ENCODE data around the gene PLXDC1.
A peak's percentile ranks its signal among the peaks of the same experiment; 100 is the strongest.

PLXDC1 gene

GRCh38 chr17:39194985-39195524 is 43.6 kb upstream of the PLXDC1 start:
- H3K9me2 ChIP-seq (replicated peaks; ENCODE audit: insufficient read depth, low read length), result no peaks in the 10 kb centered on the region
- peak overlapping the region; percentile 66 for H3K9ac ChIP-seq (ENCODE audit: low read length)
- H3K4me2 ChIP-seq (ENCODE audit: low read depth, low read length), result peak overlapping the region; percentile 75
- H3K36me3 ChIP-seq (replicated peaks; ENCODE audit: insufficient read depth, low read length), result 0 out of 2 replicates have a peak, but pooled peaks cover 3% of the 10 kb centered on the region
- H3K27ac ChIP-seq (ENCODE audit: low read length), result peak overlapping the region; percentile 91; the same call in 1 of the 2 replicates
- no peaks in the 10 kb centered on the region for H3K27me3 ChIP-seq (replicated peaks; ENCODE audit: insufficient read depth, low read length)
- DNase-seq, result no peak
- peaks cover 26% of the 10 kb centered on the region for H3F3A ChIP-seq (ENCODE audit: insufficient read depth, low read length)
- no peak overlapping the region for H2AFZ ChIP-seq (ENCODE audit: low read length)
- peaks cover 25% of the 10 kb centered on the region for H3K4me1 ChIP-seq (ENCODE audit: low read length)
- no peaks in the 10 kb centered on the region for H4K20me1 ChIP-seq (ENCODE audit: insufficient read depth, low read length)
- peak overlapping the region; percentile 56 for H3K4me3 ChIP-seq (ENCODE audit: low read length)
- peaks cover 55% of the 10 kb centered on the region for H3K79me2 ChIP-seq (ENCODE audit: low read length)
- TF ChIP-seq CTCF (IDR thresholded peaks at IDR 0.05; ENCODE audit: low read length), result no peak
- no peak for TF ChIP-seq EZH2 (optimal IDR thresholded peaks at IDR 0.05; ENCODE audit: low read depth, low read length)
- no peak for TF ChIP-seq EZH2phosphoT487 (IDR thresholded peaks at IDR 0.05; ENCODE audit: low read length)
- no peaks in the 10 kb centered on the region for H3K9me3 ChIP-seq (replicated peaks; ENCODE audit: insufficient read depth, low read length)

- H3K9me3 ChIP-seq (replicated peaks; ENCODE audit: insufficient read depth, low read length), result no peaks in the 10 kb centered on the region
- no peak overlapping the region for H3K4me3 ChIP-seq (ENCODE audit: low read length)
- TF ChIP-seq EZH2 (optimal IDR thresholded peaks at IDR 0.05; ENCODE audit: low read depth, low read length) (no peak), EZH2phosphoT487 (IDR thresholded peaks at IDR 0.05; ENCODE audit: low read length) (no peak), CTCF (IDR thresholded peaks at IDR 0.05; ENCODE audit: low read length) (no peak)
- H3K9me2 ChIP-seq (replicated peaks; ENCODE audit: insufficient read depth, low read length), result no peaks in the 10 kb centered on the region
- peak overlapping the region; percentile 66; the same call in 1 of the 2 replicates for H3K9ac ChIP-seq (ENCODE audit: low read length)
- no peak overlapping the region; the same call in 1 of the 2 replicates for H3K4me2 ChIP-seq (ENCODE audit: low read depth, low read length)
- peaks cover 22% of the 10 kb centered on the region for H3F3A ChIP-seq (ENCODE audit: insufficient read depth, low read length)
- peaks cover 55% of the 10 kb centered on the region for H3K79me2 ChIP-seq (ENCODE audit: low read length)
- H4K20me1 ChIP-seq (ENCODE audit: insufficient read depth, low read length), result no peaks in the 10 kb centered on the region
- DNase-seq, result no peak
- peaks cover 25% of the 10 kb centered on the region for H3K4me1 ChIP-seq (ENCODE audit: low read length)
- no peak overlapping the region for H2AFZ ChIP-seq (ENCODE audit: low read length)
- peak overlapping the region; percentile 91; the same call in 1 of the 2 replicates for H3K27ac ChIP-seq (ENCODE audit: low read length)
- H3K27me3 ChIP-seq (replicated peaks; ENCODE audit: insufficient read depth, low read length), result no peaks in the 10 kb centered on the region
- H3K36me3 ChIP-seq (replicated peaks; ENCODE audit: insufficient read depth, low read length), result 0 out of 2 replicates have a peak, but pooled peaks cover 3% of the 10 kb centered on the region
Measured at GRCh38 chr17:39194089-39194984, 42.9 kb upstream of the PLXDC1 start.

- H3K4me3 ChIP-seq (ENCODE audit: low read length), result no peak overlapping the region
- no peak overlapping the region for H3K4me2 ChIP-seq (ENCODE audit: low read depth, low read length)
- no peak for TF ChIP-seq CTCF (IDR thresholded peaks at IDR 0.05; ENCODE audit: low read length)
- no peak for TF ChIP-seq EZH2 (optimal IDR thresholded peaks at IDR 0.05; ENCODE audit: low read depth, low read length)
- TF ChIP-seq EZH2phosphoT487 (IDR thresholded peaks at IDR 0.05; ENCODE audit: low read length), result no peak
- no peaks in the 10 kb centered on the region for H3K9me3 ChIP-seq (replicated peaks; ENCODE audit: insufficient read depth, low read length)
- H3K27ac ChIP-seq (ENCODE audit: low read length), result no peak overlapping the region
- H3K79me2 ChIP-seq (ENCODE audit: low read length), result peaks cover 57% of the 10 kb centered on the region
- H2AFZ ChIP-seq (ENCODE audit: low read length), result no peak overlapping the region
- no peak overlapping the region for H3K9ac ChIP-seq (ENCODE audit: low read length)
- DNase-seq, result no peak
- no peaks in the 10 kb centered on the region for H3K9me2 ChIP-seq (replicated peaks; ENCODE audit: insufficient read depth, low read length)
- no peaks in the 10 kb centered on the region for H3K27me3 ChIP-seq (replicated peaks; ENCODE audit: insufficient read depth, low read length)
- H3F3A ChIP-seq (ENCODE audit: insufficient read depth, low read length), result peaks cover 14% of the 10 kb centered on the region
- peaks cover 25% of the 10 kb centered on the region for H3K4me1 ChIP-seq (ENCODE audit: low read length)
- H4K20me1 ChIP-seq (ENCODE audit: insufficient read depth, low read length), result no peaks in the 10 kb centered on the region
- H3K36me3 ChIP-seq (replicated peaks; ENCODE audit: insufficient read depth, low read length), result 0 out of 2 replicates have a peak, but pooled peaks cover 3% of the 10 kb centered on the region
Measured at GRCh38 chr17:39193346-39193745, 41.9 kb upstream of the PLXDC1 start.
